OCI-LY7 (cell line): ENCODE data around the gene MAMDC2. TPM values are rescaled to one million over a fixed set of nuclear protein-coding genes. Genes with fewer than 3 reads are reported as not detected.

ENCODE experiments used
- BruUV-seq: library from RNA; stranded (reverse); fragments of 400-500 nt; replicated peaks from 2 replicates; lab custom pipeline; 2021; lab: Mats Ljungman, UMichigan
- CTCF ChIA-PET: fragments of 300-600 bp; sonication (Branson Sonifier 250); formaldehyde crosslinking; loops from one replicate; lab custom pipeline; 2022; ENCODE audit warnings: antibody characterized with exemption; ENCODE audit not compliant: unreplicated experiment; lab: Charles Lee
- POLR2A ChIA-PET: fragments of 300-600 bp; sonication (Branson Sonifier 250); formaldehyde crosslinking; loops from one replicate; lab custom pipeline; 2022; ENCODE audit warnings: antibody characterized with exemption; lab: Charles Lee
- DNase-seq: peaks from one replicate; pipeline ENCODE4 v3.0.0-alpha.2; 2015; ENCODE audit warnings: low spot score
- H2AFZ ChIP-seq: fragments of 200-600 bp; sonication (generic), shearing (Covaris generic); 2 replicates; pipeline ENCODE4 v1.6.1; 2014; ENCODE audit warnings: mild to moderate bottlenecking, antibody characterized with exemption, low read length, moderate library complexity
- H3K27ac ChIP-seq: fragments of 200-600 bp; sonication (generic); 2 replicates; pipeline ENCODE4 v1.5.1; 2014; ENCODE audit warnings: mixed run types, low read depth, mild to moderate bottlenecking, moderate library complexity, low read length, inconsistent platforms; ENCODE audit not compliant: poor library complexity, severe bottlenecking
- H3K36me3 ChIP-seq: fragments of 200-600 bp; sonication (generic); 2 replicates; pipeline ENCODE4 v1.6.1; 2014; ENCODE audit warnings: mild to moderate bottlenecking, antibody characterized with exemption, low read length, moderate library complexity, mixed read lengths; ENCODE audit not compliant: insufficient read depth
- H3K4me1 ChIP-seq: fragments of 200-600 bp; sonication (generic); 2 replicates; pipeline ENCODE4 v1.5.1; 2014; ENCODE audit warnings: mild to moderate bottlenecking, low read length; ENCODE audit not compliant: insufficient read depth, poor library complexity, severe bottlenecking
- H3K4me2 ChIP-seq: fragments of 200-600 bp; sonication (generic); 2 replicates; pipeline ENCODE4 v1.6.1; 2014; ENCODE audit warnings: mild to moderate bottlenecking, low read length
- H3K4me3 ChIP-seq: fragments of 200-600 bp; sonication (generic); 2 replicates; pipeline ENCODE4 v1.5.1; 2014; ENCODE audit warnings: mild to moderate bottlenecking, low read depth, low read length; ENCODE audit not compliant: poor library complexity, severe bottlenecking
- H3K79me2 ChIP-seq: fragments of 200-600 bp; sonication (generic); 2 replicates; pipeline ENCODE4 v1.6.1; 2016; ENCODE audit warnings: low read depth, mild to moderate bottlenecking, low read length, moderate library complexity, mixed read lengths; ENCODE audit not compliant: insufficient read depth
- H3K9me2 ChIP-seq: fragments of 200-600 bp; sonication (generic); 2 replicates; pipeline ENCODE4 v1.6.1; 2016; ENCODE audit warnings: mild to moderate bottlenecking, low read length, mixed read lengths; ENCODE audit not compliant: insufficient read depth
- H3K9me3 ChIP-seq: fragments of 200-600 bp; sonication (generic); 2 replicates; pipeline ENCODE4 v1.6.1; 2014; ENCODE audit warnings: mild to moderate bottlenecking, mixed run types, low read length, mixed read lengths
- H4K20me1 ChIP-seq: fragments of 200-600 bp; sonication (generic); 2 replicates; pipeline ENCODE4 v1.6.1; 2014; ENCODE audit warnings: mild to moderate bottlenecking, antibody characterized with exemption, low read length, moderate library complexity, mixed read lengths; ENCODE audit not compliant: insufficient read depth
- CTCF ChIP-seq: fragments of 200-600 bp; sonication (generic); conservative IDR thresholded peaks from 2 replicates; pipeline ENCODE4 v1.5.1; 2014; ENCODE audit warnings: mild to moderate bottlenecking, antibody characterized with exemption, low read length, moderate library complexity, mixed read lengths
- EZH2phosphoT487 ChIP-seq: fragments of 200-600 bp; sonication (generic); IDR thresholded peaks from 2 replicates; pipeline ENCODE4 v1.6.1; 2018; ENCODE audit warnings: low read depth, borderline replicate concordance, mild to moderate bottlenecking, mixed run types, antibody characterized with exemption, low read length, moderate library complexity, mixed read lengths
- intact Hi-C: fragments of 100-400 bp; cut with micrococcal nuclease; formaldehyde crosslinking; loops from one replicate; pipeline ENCODE4 v1.10.0; 2022; ENCODE audit not compliant: unreplicated experiment
- total RNA-seq, 2 experiments: library from RNA; depleted of rRNA in 1 of 2; stranded (reverse); fragments of >200 nt in 1 of 2; shearing (Covaris generic) in 1 of 2; gene quantifications; 2 replicates each; pipeline ENCODE4 v1.2.3, GENCODE V29; 2014 to 2022

Gene MAMDC2
- total RNA-seq, 2 experiments from 2014 or later = not detected

DNA sequence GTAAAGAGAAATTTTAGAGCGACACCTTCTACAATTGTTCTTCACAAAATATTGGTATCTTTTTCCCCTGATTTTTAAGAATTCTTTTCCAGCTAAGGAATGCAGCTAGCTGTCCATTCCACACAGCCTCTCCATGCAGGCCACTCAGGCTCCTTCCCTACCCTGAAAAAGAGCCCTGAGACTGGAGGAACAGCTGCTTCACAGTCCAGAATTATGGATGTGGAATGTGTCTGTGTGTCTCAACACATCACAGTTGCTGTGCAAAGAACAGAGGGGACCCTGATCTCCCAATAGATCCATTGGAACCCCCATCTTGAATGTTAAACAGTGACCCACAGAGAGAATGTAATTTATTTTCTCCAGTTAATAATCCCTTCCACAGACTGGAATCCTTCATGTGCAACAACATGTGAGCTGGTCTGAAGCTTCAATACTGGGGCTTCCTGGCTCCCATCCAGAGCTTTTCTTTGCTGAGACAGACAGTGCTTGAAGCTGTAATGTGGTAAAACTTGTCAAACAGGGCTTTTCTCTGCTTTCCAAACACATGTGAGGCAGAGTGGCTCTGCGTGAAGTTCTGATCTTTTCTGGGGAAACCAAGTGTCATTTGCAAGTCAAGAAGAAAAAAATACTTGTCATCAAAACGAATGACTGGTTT lies 161.8 kb downstream of the MAMDC2 start:
- Histone ChIP-seq H3K9me2 (no peaks in the 10 kb centered on the region), H3K4me2 (no peak overlapping the region), H3K4me1 (no peaks in the 10 kb centered on the region), H3K27ac (no peak overlapping the region), H4K20me1 (no peaks in the 10 kb centered on the region), H3K9me3 (no peaks in the 10 kb centered on the region), H3K79me2 (no peaks in the 10 kb centered on the region), H2AFZ (no peak overlapping the region), H3K4me3 (no peak overlapping the region), H3K36me3 (no peaks in the 10 kb centered on the region)
- no peak for DNase-seq
- BruUV-seq = no TSS peak
- ChIA-PET CTCF (no interaction called here), POLR2A (no interaction called here)
- intact Hi-C loops = no loop called here
- TF ChIP-seq EZH2phosphoT487 = no peak
- no peak for TF ChIP-seq CTCF

DNA sequence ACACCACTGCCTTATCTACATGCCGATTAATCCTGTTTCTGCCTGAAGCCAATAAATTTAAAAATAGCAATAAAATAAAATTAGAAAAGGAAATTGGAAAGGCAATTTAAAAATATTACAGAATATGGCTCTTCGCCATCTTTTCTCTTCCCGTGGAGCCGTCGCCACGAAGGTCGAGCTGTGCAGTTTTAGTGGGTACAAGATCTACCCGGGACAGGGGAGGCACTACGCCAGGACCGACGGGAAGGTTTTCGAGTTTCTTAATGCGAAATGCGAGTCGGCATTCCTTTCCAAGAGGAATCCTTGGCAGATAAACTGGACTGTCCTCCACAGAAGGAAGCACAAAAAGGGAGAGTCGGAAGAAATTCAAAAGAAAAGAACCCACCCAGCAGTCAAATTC lies 173.4 kb downstream of the MAMDC2 start:
- intact Hi-C loops = no loop called here
- ChIA-PET CTCF (no interaction called here), POLR2A (no interaction called here)
- Histone ChIP-seq H3K9me2 (no peaks in the 10 kb centered on the region), H3K9me3 (no peaks in the 10 kb centered on the region), H3K4me2 (no peak overlapping the region), H2AFZ (no peak overlapping the region), H3K27ac (no peak overlapping the region), H3K4me1 (no peaks in the 10 kb centered on the region), H3K36me3 (no peaks in the 10 kb centered on the region), H3K4me3 (no peak overlapping the region), H4K20me1 (no peaks in the 10 kb centered on the region), H3K79me2 (no peaks in the 10 kb centered on the region)
- TF ChIP-seq EZH2phosphoT487 (no peak), CTCF (no peak)
- BruUV-seq = no TSS peak
- DNase-seq = no peak

- intact Hi-C loops = no loop called here
- TF ChIP-seq CTCF (no peak), EZH2phosphoT487 (no peak)
- CTCF ChIA-PET = no interaction called here
Measured at GRCh38 chr9:70218767-70219166, 175.1 kb downstream of the MAMDC2 start.

More at GRCh38 chr9:70218767-70219166, 175.1 kb downstream of the MAMDC2 start:
- no peaks in the 10 kb centered on the region for H3K9me3 ChIP-seq
- DNase-seq = no peak
- H3K79me2 ChIP-seq = no peaks in the 10 kb centered on the region
- POLR2A ChIA-PET = no interaction called here
- H4K20me1 ChIP-seq = no peaks in the 10 kb centered on the region
- no peaks in the 10 kb centered on the region for H3K9me2 ChIP-seq
- H3K4me1 ChIP-seq = no peaks in the 10 kb centered on the region
- H3K36me3 ChIP-seq = no peaks in the 10 kb centered on the region
- H2AFZ ChIP-seq = no peak overlapping the region
- no peak overlapping the region for H3K4me3 ChIP-seq
- H3K27ac ChIP-seq = no peak overlapping the region
- no TSS peak for BruUV-seq
- H3K4me2 ChIP-seq = no peak overlapping the region
